IMR-90 (cell line): ENCODE data around the gene HOXB9. TPM values are rescaled to one million over a fixed set of nuclear protein-coding genes. Genes with fewer than 3 reads are reported as not detected.

Source experiments
- ATAC-seq: fragments of 200-7000 bp; cut with Tn5 transposase; 2 replicates; pipeline ENCODE4 v1.9.1; 2020; ENCODE audit warnings: low read depth, mild to moderate bottlenecking, moderate library complexity
- BruUV-seq: library from RNA; stranded (reverse); fragments of 400-500 nt; replicated peaks from 2 replicates; lab custom pipeline; 2021; lab: Mats Ljungman, UMichigan
- CTCF ChIA-PET: fragments of 300-600 bp; formaldehyde crosslinking; extraction: SDS; loops from one replicate; lab custom pipeline; 2021; ENCODE audit warnings: antibody characterized with exemption; lab: Yijun Ruan, JAX
- POLR2A ChIA-PET: fragments of 300-600 bp; sonication (Branson Sonifier 250); formaldehyde crosslinking; loops from one replicate; lab custom pipeline; 2022; ENCODE audit warnings: antibody characterized with exemption; ENCODE audit not compliant: unreplicated experiment; lab: Charles Lee
- DNase-seq: peaks from one replicate; pipeline ENCODE4 v3.0.0; 2013
- H2AFZ ChIP-seq: replicated peaks from 2 replicates; pipeline ENCODE3; 2013; ENCODE audit warnings: low read length, mild to moderate bottlenecking; ENCODE audit not compliant: poor library complexity
- H2AK5ac ChIP-seq: 2 replicates; pipeline ENCODE4 v1.6.1; 2013; ENCODE audit warnings: low read depth, low read length, inconsistent platforms
- H2AK9ac ChIP-seq: replicated peaks from 2 replicates; pipeline ENCODE3; 2013; ENCODE audit warnings: mild to moderate bottlenecking, low read depth, low read length, moderate library complexity; ENCODE audit not compliant: poor library complexity
- H2BK120ac ChIP-seq: 2 replicates; pipeline ENCODE4 v1.6.1; 2013; ENCODE audit warnings: low read depth, low read length, inconsistent platforms
- H2BK15ac ChIP-seq: 3 replicates; pipeline ENCODE4 v1.6.1; 2013; ENCODE audit warnings: low read depth, low read length, inconsistent platforms
- H2BK20ac ChIP-seq: 2 replicates; pipeline ENCODE4 v1.6.1; 2013; ENCODE audit warnings: low read depth, mild to moderate bottlenecking, inconsistent platforms, low read length, moderate library complexity
- H2BK5ac ChIP-seq: 2 replicates; pipeline ENCODE4 v1.6.1; 2013; ENCODE audit warnings: mild to moderate bottlenecking, low read depth, low read length, inconsistent platforms; ENCODE audit not compliant: poor library complexity, severe bottlenecking
- H3K14ac ChIP-seq: replicated peaks from 2 replicates; pipeline ENCODE4 v1.6.1; 2013; ENCODE audit warnings: low read depth, low read length, inconsistent platforms
- H3K18ac ChIP-seq: 2 replicates; pipeline ENCODE4 v1.6.1; 2013; ENCODE audit warnings: low read depth, low read length, control low read depth
- H3K23ac ChIP-seq: 2 replicates; pipeline ENCODE4 v1.6.1; 2013; ENCODE audit warnings: low read depth, low read length, inconsistent platforms
- H3K27ac ChIP-seq: 2 replicates; pipeline ENCODE4 v1.5.1; 2013; ENCODE audit warnings: mild to moderate bottlenecking, control low read depth, low read length; ENCODE audit not compliant: insufficient read depth
- H3K27me3 ChIP-seq: 2 replicates; pipeline ENCODE4 v1.6.1; 2013; ENCODE audit warnings: low read length; ENCODE audit not compliant: control insufficient read depth, insufficient read depth
- H3K36me3 ChIP-seq: 2 replicates; pipeline ENCODE4 v1.6.1; 2013; ENCODE audit warnings: low read length, mixed read lengths; ENCODE audit not compliant: control insufficient read depth, insufficient read depth
- H3K4ac ChIP-seq: 2 replicates; pipeline ENCODE4 v1.6.1; 2013; ENCODE audit warnings: low read depth, low read length, inconsistent platforms
- H3K4me1 ChIP-seq: 2 replicates; pipeline ENCODE4 v1.6.1; 2013; ENCODE audit warnings: low read length, mixed read lengths; ENCODE audit not compliant: control insufficient read depth, insufficient read depth
- H3K4me2 ChIP-seq: 2 replicates; pipeline ENCODE4 v1.6.1; 2013; ENCODE audit warnings: low read depth, mild to moderate bottlenecking, control low read depth, low read length, moderate library complexity
- H3K4me3 ChIP-seq: 2 replicates; pipeline ENCODE4 v1.5.1; 2013; ENCODE audit warnings: low read depth, mild to moderate bottlenecking, control low read depth, low read length, moderate library complexity; ENCODE audit not compliant: insufficient read depth
- H3K56ac ChIP-seq: 2 replicates; pipeline ENCODE4 v1.6.1; 2013; ENCODE audit warnings: low read length, inconsistent platforms; ENCODE audit not compliant: insufficient read depth; ENCODE audit errors: extremely low read depth
- H3K79me1 ChIP-seq, 2 experiments: 2 replicates each; pipeline ENCODE4 v1.6.1; 2013; ENCODE audit warnings: low read length in 2 of 2, inconsistent platforms in 1 of 2, low read depth in 1 of 2
- H3K9ac ChIP-seq: 2 replicates; pipeline ENCODE4 v1.6.1; 2013; ENCODE audit warnings: low read depth, low read length, control low read depth
- H3K9me1 ChIP-seq: 2 replicates; pipeline ENCODE4 v1.6.1; 2013; ENCODE audit warnings: low read length, inconsistent platforms; ENCODE audit not compliant: insufficient read depth
- H3K9me3 ChIP-seq: 2 replicates; pipeline ENCODE4 v1.6.1; 2013; ENCODE audit warnings: low read length; ENCODE audit not compliant: control insufficient read depth, insufficient read depth
- H4K20me1 ChIP-seq: 2 replicates; pipeline ENCODE4 v1.6.1; 2013; ENCODE audit warnings: low read length, inconsistent platforms; ENCODE audit not compliant: insufficient read depth
- H4K5ac ChIP-seq: 2 replicates; pipeline ENCODE4 v1.6.1; 2013; ENCODE audit warnings: mild to moderate bottlenecking, low read depth, low read length, control low read depth
- H4K8ac ChIP-seq, 2 experiments: 2 replicates each; pipeline ENCODE4 v1.6.1; 2013; ENCODE audit warnings: low read depth in 2 of 2, low read length in 2 of 2, control low read depth in 1 of 2, inconsistent platforms in 1 of 2
- H4K91ac ChIP-seq: 2 replicates; pipeline ENCODE4 v1.6.1; 2013; ENCODE audit warnings: low read depth, low read length, inconsistent platforms; ENCODE audit not compliant: insufficient read depth
- BHLHE40 ChIP-seq: fragments of 150-350 bp; IDR thresholded peaks from 2 replicates; pipeline ENCODE4 v1.6.1; 2016; ENCODE audit warnings: mild to moderate bottlenecking, low read depth, low read length
- FOS ChIP-seq: fragments of 150-350 bp; IDR thresholded peaks from 2 replicates; pipeline ENCODE4 v1.6.1; 2016; ENCODE audit warnings: low read depth, low read length
- MAFK ChIP-seq: IDR thresholded peaks from 2 replicates; pipeline ENCODE4 v1.6.1; 2012; ENCODE audit warnings: low read depth, low read length, improper control_type of control experiment
- MXI1 ChIP-seq: IDR thresholded peaks from 2 replicates; pipeline ENCODE4 v1.6.1; 2012; ENCODE audit warnings: low read depth, mild to moderate bottlenecking, low read length, moderate library complexity, borderline replicate concordance
- NFE2L2 ChIP-seq: fragments of 150-350 bp; IDR thresholded peaks from 2 replicates; pipeline ENCODE4 v1.6.1; 2016; ENCODE audit warnings: low read depth, mild to moderate bottlenecking, low read length
- RCOR1 ChIP-seq: IDR thresholded peaks from 2 replicates; pipeline ENCODE4 v1.6.1; 2012; ENCODE audit warnings: mild to moderate bottlenecking, low read length, improper control_type of control experiment; ENCODE audit not compliant: insufficient replicate concordance
- RFX5 ChIP-seq: IDR thresholded peaks from 2 replicates; pipeline ENCODE4 v1.8.0; 2012; ENCODE audit warnings: low read depth, mild to moderate bottlenecking, low read length, moderate library complexity
- SMC3 ChIP-seq: fragments of 150-350 bp; IDR thresholded peaks from 2 replicates; pipeline ENCODE4 v1.6.1; 2016; ENCODE audit warnings: low read depth, mild to moderate bottlenecking, antibody characterized with exemption, low read length, moderate library complexity
- WGBS, 2 experiments: methylation state at CpG; one replicate each; pipeline versions ENCODE4 v1.1.5 to v1.1.7; 2013; ENCODE audit warnings: missing lambda C conversion rate in 2 of 2; ENCODE audit not compliant: insufficient read length in 1 of 2; ENCODE audit errors: extremely low coverage in 2 of 2; 5-methylcytosine and 5-hydroxymethylcytosine counted together
- dilution Hi-C: fragments of 300-500 bp; cut with HindIII; formaldehyde crosslinking; loops from one replicate; pipeline ENCODE4 v1.14.3; 2018; ENCODE audit warnings: low sequenced_read_pairs; ENCODE audit not compliant: unreplicated experiment
- in situ Hi-C: fragments of 300-500 bp; cut with MboI; formaldehyde crosslinking; loops from 3 replicates; pipeline ENCODE4 v1.14.3; 2019; ENCODE audit warnings: low sequenced_read_pairs, inconsistent platforms, mixed read lengths
- intact Hi-C: fragments of 100-400 bp; cut with micrococcal nuclease; formaldehyde crosslinking; loops from 2 replicates; pipeline ENCODE4 v1.10.0; 2022
- polyA plus RNA-seq, 3 experiments: library from polyadenylated mRNA; depleted of rRNA; stranded (reverse); fragments of >200 nt; gene quantifications; 2 replicates each; pipeline ENCODE4 v1.2.3, GENCODE V29; 2012; ENCODE audit warnings: low replicate concordance in 1 of 3
- total RNA-seq: library from RNA; depleted of rRNA; stranded (reverse); fragments of >200 nt; gene quantifications from 2 replicates; pipeline ENCODE4 v1.2.3, GENCODE V29; 2012
- TF ChIP-seq, protein P1 (sequence below): fragments of 150-350 bp; IDR thresholded peaks from 2 replicates; pipeline ENCODE4 v1.6.1; 2017; ENCODE audit warnings: mild to moderate bottlenecking, antibody characterized with exemption, low read length, low read depth

HOXB9 gene
- total and polyA plus RNA-seq, 2 of the 4 experiments (the other 2 are of a cell fraction): 0.05 TPM; not detected in 1

DNA sequence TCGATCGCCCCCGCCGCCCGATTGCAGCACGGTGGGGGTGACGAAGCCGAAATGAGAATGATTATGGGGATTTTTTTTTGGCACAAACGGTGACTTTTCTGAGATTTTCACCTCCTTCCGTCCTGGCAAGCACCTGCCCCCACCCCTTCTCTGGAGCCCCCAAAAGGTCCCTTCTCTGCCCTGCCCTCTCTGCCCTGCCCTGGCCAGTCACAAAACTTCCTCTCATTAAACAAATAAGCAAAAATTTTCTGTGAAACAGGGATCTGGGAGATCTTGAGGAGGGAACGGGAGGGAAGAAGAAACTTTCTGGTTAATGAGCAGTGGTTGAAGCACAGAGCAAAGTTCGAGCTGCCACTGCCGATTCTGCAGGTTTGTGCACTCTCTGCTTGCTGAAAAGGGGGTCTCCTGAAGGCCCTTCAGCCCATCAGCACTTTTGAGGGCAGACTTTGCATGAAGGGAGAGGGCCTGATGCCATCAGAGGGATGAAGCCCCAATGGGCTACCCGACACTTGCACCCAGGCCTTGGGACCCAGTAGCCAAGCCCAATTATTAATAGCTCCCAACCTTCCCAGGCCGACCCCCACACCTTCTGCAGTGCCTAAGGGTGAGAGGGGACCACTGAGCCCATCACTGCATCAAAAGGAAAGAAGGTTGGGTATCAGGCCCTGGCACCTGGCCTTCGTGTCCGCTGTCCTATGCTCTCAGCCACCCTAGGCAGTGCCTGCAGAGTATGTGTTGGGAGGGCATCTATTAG, 10.0 kb downstream of the HOXB9 start:
- Histone ChIP-seq H4K5ac (no peak overlapping the region), H3K23ac (no peak overlapping the region), H3K14ac (no peak overlapping the region), H3K27me3 (peaks cover 57% of the 10 kb centered on the region), H2AFZ (no peak overlapping the region), H3K9me3 (no peaks in the 10 kb centered on the region), H3K4me2 (no peak overlapping the region), H4K91ac (no peak overlapping the region), H4K20me1 (peaks cover 4% of the 10 kb centered on the region; the same call in 1 of the 2 replicates), H4K8ac (no peak overlapping the region), H3K27ac (no peak overlapping the region), H2AK9ac (no peak overlapping the region), H2BK15ac (no peak overlapping the region), H3K9me1 (no peaks in the 10 kb centered on the region), H2BK20ac (no peak overlapping the region), H3K18ac (no peak overlapping the region), H2BK120ac (no peak overlapping the region), H3K4me3 (no peak overlapping the region), H3K9ac (no peak overlapping the region), H3K4ac (no peak overlapping the region), H3K4me1 (peaks cover 3% of the 10 kb centered on the region), H2BK5ac (no peak overlapping the region), H3K36me3 (no peaks in the 10 kb centered on the region), H2AK5ac (no peak overlapping the region), H3K56ac (no peak overlapping the region), H3K79me1 (peaks cover 3 to 12% of the 10 kb centered on the region in 2 experiments; a peak in 2 of 4 replicates)
- dilution Hi-C loops (no loop called here), intact Hi-C loops (no loop called here), in situ Hi-C loops (no loop called here)
- CTCF ChIA-PET: no interaction called here
- no peak for ATAC-seq
- no CpG with 5 or more reads among the region's 17 CpGs for WGBS, 2 experiments
- TF ChIP-seq MXI1 (no peak), SMC3 (no peak), RFX5 (no peak), BHLHE40 (no peak), FOS (no peak), MAFK (no peak), RCOR1 (no peak), NFE2L2 (no peak)
- TF ChIP-seq, protein P1, sequence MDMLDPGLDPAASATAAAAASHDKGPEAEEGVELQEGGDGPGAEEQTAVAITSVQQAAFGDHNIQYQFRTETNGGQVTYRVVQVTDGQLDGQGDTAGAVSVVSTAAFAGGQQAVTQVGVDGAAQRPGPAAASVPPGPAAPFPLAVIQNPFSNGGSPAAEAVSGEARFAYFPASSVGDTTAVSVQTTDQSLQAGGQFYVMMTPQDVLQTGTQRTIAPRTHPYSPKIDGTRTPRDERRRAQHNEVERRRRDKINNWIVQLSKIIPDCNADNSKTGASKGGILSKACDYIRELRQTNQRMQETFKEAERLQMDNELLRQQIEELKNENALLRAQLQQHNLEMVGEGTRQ: no peak
- POLR2A ChIA-PET: no interaction called here
- no TSS peak for BruUV-seq
- no peak for DNase-seq
